Colonic mucosa (tissue), 4 donors: ENCODE results near the gene MYO16. TPM values are rescaled to one million over a fixed set of nuclear protein-coding genes. Genes with fewer than 3 reads are reported as not detected.
"Not testable (repeated sequence)": the region's sequence is repeated elsewhere in the genome, so short reads cannot be mapped to it uniquely, and the experiment has no call there.

Source experiments
- DNase-seq: peaks from one replicate; pipeline ENCODE4 v3.0.0-alpha.2; 2020
- H3K27ac ChIP-seq: fragments of 200-600 bp; one replicate; pipeline ENCODE4 v1.8.0; 2021
- H3K27me3 ChIP-seq: fragments of 200-600 bp; one replicate; pipeline ENCODE4 v1.8.0; 2021
- H3K36me3 ChIP-seq: fragments of 200-600 bp; one replicate; pipeline ENCODE4 v1.8.0; 2021
- H3K4me1 ChIP-seq: fragments of 200-600 bp; one replicate; pipeline ENCODE4 v1.8.0; 2021; ENCODE audit warnings: mild to moderate bottlenecking
- H3K4me3 ChIP-seq: fragments of 200-600 bp; one replicate; pipeline ENCODE4 v1.8.0; 2021
- H3K9ac ChIP-seq, 2 donors: one replicate each; pipeline ENCODE4 v1.7.0; 2013; ENCODE audit warnings: control low read depth in 2 of 2, low read depth in 2 of 2, low read length in 2 of 2
- H3K9me3 ChIP-seq: fragments of 200-600 bp; one replicate; pipeline ENCODE4 v1.8.0; 2021
- CTCF ChIP-seq: fragments of 200-600 bp; IDR thresholded peaks from one replicate; pipeline ENCODE4 v1.8.0; 2022; ENCODE audit warnings: antibody characterized with exemption, mild to moderate bottlenecking
- intact Hi-C: fragments of 100-400 bp; cut with DNase I; formaldehyde crosslinking; loops from one replicate; pipeline ENCODE4 v1.14.1; 2022
- total RNA-seq, 2 donors: library from RNA; stranded (reverse); fragmentation: NEBNext Ultra II Directional in 1 of 2; extraction: Animal tissue kit (Norgen Biotek cat#: 25700) in 1 of 2; gene quantifications; one replicate each; pipeline ENCODE4 v1.2.1, GENCODE V29; 2021
- donor health status: healthy.
- donor health status: DM: no; HTN: no; CAD: no.
- donor health status: DM: no; HTN: no; CAD: no.

Gene MYO16
- total RNA-seq, 2 donors from 2014 or later: 0.05 TPM; not detected in 1

- no peaks in the 10 kb centered on the region for H3K27me3 ChIP-seq
- intact Hi-C loops: no loop called here
- no peak overlapping the region for H3K9ac ChIP-seq
- DNase-seq: no peak
- H3K27ac ChIP-seq: no peak overlapping the region
- no peaks in the 10 kb centered on the region for H3K4me1 ChIP-seq
- TF ChIP-seq CTCF: no peak
- no peaks in the 10 kb centered on the region for H3K9me3 ChIP-seq
- no peaks in the 10 kb centered on the region for H3K36me3 ChIP-seq
- no peak overlapping the region for H3K4me3 ChIP-seq
Observed at GRCh38 chr13:109213714-109214113, 584.3 kb downstream of the MYO16 start.

GRCh38 chr13:109214393-109214792 lies 585.0 kb downstream of the MYO16 start:
- Histone ChIP-seq H3K9me3 (no peaks in the 10 kb centered on the region), H3K9ac (no peak overlapping the region), H3K27ac (no peak overlapping the region), H3K27me3 (no peaks in the 10 kb centered on the region), H3K4me3 (no peak overlapping the region), H3K4me1 (no peaks in the 10 kb centered on the region), H3K36me3 (no peaks in the 10 kb centered on the region)
- intact Hi-C loops: no loop called here
- TF ChIP-seq CTCF: no peak
- DNase-seq: no peak

- DNase-seq: no peak
- no peak overlapping the region for H3K27ac ChIP-seq
- H3K27me3 ChIP-seq: no peaks in the 10 kb centered on the region
- H3K4me1 ChIP-seq: no peaks in the 10 kb centered on the region
- H3K9me3 ChIP-seq: no peaks in the 10 kb centered on the region
- H3K36me3 ChIP-seq: no peaks in the 10 kb centered on the region
- TF ChIP-seq CTCF: no peak
- intact Hi-C loops: no loop called here
- H3K9ac ChIP-seq: no peak overlapping the region
- no peak overlapping the region for H3K4me3 ChIP-seq
Observed at GRCh38 chr13:109215377-109215776, 586.0 kb downstream of the MYO16 start.

DNA sequence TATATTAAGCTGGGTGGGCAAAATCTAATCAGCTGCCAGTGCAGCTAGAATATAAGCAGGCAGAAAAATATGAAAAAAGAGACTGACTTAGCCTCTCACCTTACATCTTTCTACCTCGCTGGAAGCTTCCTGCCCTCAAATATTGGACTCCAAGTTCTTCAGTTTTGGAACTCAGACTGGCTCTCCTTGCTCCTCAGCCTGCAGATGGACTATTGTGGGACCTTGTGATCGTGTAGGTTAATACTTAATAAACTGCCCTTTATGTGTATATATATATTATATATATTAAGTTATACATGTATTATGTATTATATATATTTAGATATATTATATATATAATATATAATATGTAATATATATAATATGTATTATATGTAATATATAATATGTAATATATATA lies 588.1 kb downstream of the MYO16 start:
- intact Hi-C loops, H3K27ac ChIP-seq, H3K4me3 ChIP-seq, DNase-seq, H3K27me3 ChIP-seq, H3K36me3 ChIP-seq, H3K9ac ChIP-seq, H3K4me1 ChIP-seq, H3K9me3 ChIP-seq: not testable (repeated sequence)

GRCh38 chr13:109220631-109221030 lies 591.2 kb downstream of the MYO16 start:
- H3K9ac ChIP-seq: no peak overlapping the region
- intact Hi-C loops: no loop called here
- H3K27me3 ChIP-seq: no peaks in the 10 kb centered on the region
- no peak overlapping the region for H3K27ac ChIP-seq
- no peak for DNase-seq
- H3K36me3 ChIP-seq: no peaks in the 10 kb centered on the region
- no peak overlapping the region for H3K4me3 ChIP-seq
- no peaks in the 10 kb centered on the region for H3K4me1 ChIP-seq
- no peaks in the 10 kb centered on the region for H3K9me3 ChIP-seq
- no peak for TF ChIP-seq CTCF

- Histone ChIP-seq H3K4me1 (no peaks in the 10 kb centered on the region), H3K4me3 (no peak overlapping the region), H3K36me3 (no peaks in the 10 kb centered on the region), H3K9ac (no peak overlapping the region), H3K9me3 (no peaks in the 10 kb centered on the region), H3K27me3 (no peaks in the 10 kb centered on the region), H3K27ac (no peak overlapping the region)
- no peak for DNase-seq
- no peak for TF ChIP-seq CTCF
- intact Hi-C loops: no loop called here
Observed at GRCh38 chr13:109224033-109224432, 594.6 kb downstream of the MYO16 start.
